GM19324 (cell line): ENCODE measurements around the gene EIF2D.
A peak's percentile ranks its signal among the peaks of the same experiment; 100 is the strongest.
"Not testable (repeated sequence)": the region's sequence is repeated elsewhere in the genome, so short reads cannot be mapped to it uniquely, and the experiment has no call there.

Experiments used
- ATAC-seq: cut with Tn5 transposase; IDR thresholded peaks from one replicate; pipeline ENCODE4 v1.9.1; 2021; ENCODE audit warnings: mild to moderate bottlenecking, moderate library complexity; ENCODE audit not compliant: unreplicated experiment, low FRiP score

EIF2D gene

GRCh38 chr1:206635978-206636345, 23.7 kb upstream of the EIF2D start:
- ATAC-seq = no peak

- peak; percentile 95 for ATAC-seq
These were observed 23.1 kb upstream of the EIF2D start, which contains the start of gene DYRK3 for GRCh38 chr1:206635080-206635977. Gene DYRK3, plus strand, starts transcription at chr1:206635536. Its CDS starts 168 bp downstream, at chr1:206635704.

- no peak for ATAC-seq
These were observed 22.3 kb upstream of the EIF2D start for GRCh38 chr1:206634365-206635079.

- ATAC-seq = no peak
These were observed 21.4 kb upstream of the EIF2D start for GRCh38 chr1:206633708-206634121.

GRCh38 chr1:206631085-206631509, 18.8 kb upstream of the EIF2D start:
- no peak for ATAC-seq

GRCh38 chr1:206628916-206629315, 16.7 kb upstream of the EIF2D start:
- no peak for ATAC-seq

GRCh38 chr1:206626396-206626795, 14.1 kb upstream of the EIF2D start:
- ATAC-seq = not testable (repeated sequence)

- no peak for ATAC-seq
These were observed 2.9 kb downstream of the EIF2D start for GRCh38 chr1:206609229-206609991.

- ATAC-seq = no peak
These were observed 4.1 kb downstream of the EIF2D start for GRCh38 chr1:206608108-206608698.

- ATAC-seq = no peak
These were observed 5.4 kb downstream of the EIF2D start for GRCh38 chr1:206606867-206607266.

GRCh38 chr1:206604861-206605260, 7.4 kb downstream of the EIF2D start:
- no peak for ATAC-seq

GRCh38 chr1:206600527-206600926, 11.7 kb downstream of the EIF2D start:
- ATAC-seq = no peak

GRCh38 chr1:206596319-206596666, 16.0 kb downstream of the EIF2D start:
- no peak for ATAC-seq

GRCh38 chr1:206595581-206596318, 16.5 kb downstream of the EIF2D start:
- no peak for ATAC-seq

- ATAC-seq = no peak
These were observed 18.8 kb downstream of the EIF2D start for GRCh38 chr1:206593351-206593925.

GRCh38 chr1:206591696-206592095, 20.6 kb downstream of the EIF2D start:
- ATAC-seq = no peak

- no peak for ATAC-seq
These were observed 21.0 kb downstream of the EIF2D start for GRCh38 chr1:206591226-206591625.

- ATAC-seq = no peak
These were observed 22.1 kb downstream of the EIF2D start for GRCh38 chr1:206590025-206590758.

GRCh38 chr1:206589206-206589605, 23.1 kb downstream of the EIF2D start:
- no peak for ATAC-seq
